ENCODE results near the gene AUNIP. TPM values are rescaled to one million over a fixed set of nuclear protein-coding genes. Genes with fewer than 3 reads are reported as not detected.
A peak's percentile ranks its signal among the peaks of the same experiment; 100 is the strongest.

Gene AUNIP
- total and polyA plus RNA-seq, 2 of the 8 experiments (the other 6 are each of a cell fraction or from before 2014, with no cell fraction given) = 18.6 to 23.2 TPM

DNA sequence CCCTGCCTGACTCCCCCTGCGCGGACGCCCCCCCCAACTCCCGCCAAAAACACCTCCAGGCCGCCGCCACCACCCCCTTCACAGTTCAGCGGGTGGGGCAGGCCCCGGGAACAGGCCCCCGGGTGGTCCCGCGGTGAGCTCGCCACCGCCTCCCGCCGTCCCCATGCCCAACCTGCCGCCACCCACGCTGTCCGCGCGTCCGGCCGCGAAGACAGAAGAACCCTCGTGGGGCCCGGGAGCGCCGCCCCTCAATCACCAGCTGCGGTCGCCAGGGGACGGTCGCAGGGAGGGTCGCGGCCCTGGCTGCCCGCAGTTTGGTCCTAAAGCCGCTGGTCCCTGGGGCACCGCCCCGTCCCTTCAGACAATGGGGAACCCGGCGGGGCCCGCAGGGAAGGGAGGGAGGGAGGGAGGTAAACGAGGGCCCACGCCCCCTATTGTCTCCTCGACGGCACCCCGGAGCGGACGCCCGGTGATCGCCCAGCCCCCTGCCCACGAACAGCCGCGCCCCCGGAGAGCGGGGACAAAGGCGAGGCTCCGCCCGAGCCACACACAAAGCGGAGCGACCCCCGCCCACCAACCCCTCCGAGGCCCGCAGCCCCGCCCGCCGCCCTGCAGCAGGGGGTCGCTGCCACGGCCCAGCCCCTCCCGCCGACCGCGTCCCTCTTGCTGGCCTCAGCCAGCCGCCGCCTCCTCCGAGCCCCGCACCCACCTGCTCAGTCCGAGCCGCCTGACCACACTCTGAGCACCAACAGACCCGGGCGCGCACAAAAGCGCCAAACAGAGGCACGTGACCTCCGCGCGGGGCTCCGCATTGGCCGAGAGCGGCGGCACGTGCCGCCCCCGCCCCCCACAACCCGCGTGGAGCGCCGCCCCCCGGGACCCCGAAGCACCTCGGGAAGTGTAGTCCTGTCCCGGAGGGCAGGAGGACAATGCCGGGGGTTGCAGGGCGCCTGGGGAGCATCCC is 46.7 kb upstream of the AUNIP start, which contains the start of gene STMN1 (continued):
- TF ChIP-seq ATF3 (IDR thresholded peaks at IDR 0.05; ENCODE audit: insufficient read depth, low read depth, low read length) = peak; percentile 98
- TF ChIP-seq POLR2AphosphoS5 (IDR thresholded peaks at IDR 0.05; ENCODE audit: low read depth, low read length) = peak; percentile 97
- peak; percentile 41; the same call in 1 of the 2 replicates for TF ChIP-seq SP1 (IDR thresholded peaks at IDR 0.05; ENCODE audit: low read depth, low read length)
- no peak for TF ChIP-seq CBX5 (IDR thresholded peaks at IDR 0.05; ENCODE audit: low read depth, low read length)
- TF ChIP-seq JUN (IDR thresholded peaks at IDR 0.05; ENCODE audit: low read depth, low read length) = no peak
- TF ChIP-seq BACH1 (IDR thresholded peaks at IDR 0.05; ENCODE audit: low read length) = no peak; the same call in 1 of the 2 replicates
- 0 out of 2 replicates have a peak, but pooled peaks have one; percentile 25 for TF ChIP-seq SP4 (IDR thresholded peaks at IDR 0.05; ENCODE audit: low read length)
- TF ChIP-seq CREB1 (IDR thresholded peaks at IDR 0.05) = peak; percentile 77
- TF ChIP-seq RAD21 (IDR thresholded peaks at IDR 0.05 in 1 of 2, conservative IDR thresholded peaks at IDR 0.05 in 1 of 2; ENCODE audit: low read depth in 2 of 2, low read length in 2 of 2) = peak in 1 of 2 experiments; percentile 12; a peak in 1 of 4 replicates
- 0 out of 2 replicates have a peak, but pooled peaks have one; percentile 10 for TF ChIP-seq RBBP5 (IDR thresholded peaks at IDR 0.05; ENCODE audit: borderline replicate concordance, low read depth, low read length)
- peak; percentile 55; the same call in 1 of the 2 replicates for TF ChIP-seq PHF8 (conservative IDR thresholded peaks at IDR 0.05; ENCODE audit: low read depth, low read length)
- peak; percentile 98 for TF ChIP-seq TAF1 (IDR thresholded peaks at IDR 0.05; ENCODE audit: low read depth, low read length)
- TF ChIP-seq, protein P1, sequence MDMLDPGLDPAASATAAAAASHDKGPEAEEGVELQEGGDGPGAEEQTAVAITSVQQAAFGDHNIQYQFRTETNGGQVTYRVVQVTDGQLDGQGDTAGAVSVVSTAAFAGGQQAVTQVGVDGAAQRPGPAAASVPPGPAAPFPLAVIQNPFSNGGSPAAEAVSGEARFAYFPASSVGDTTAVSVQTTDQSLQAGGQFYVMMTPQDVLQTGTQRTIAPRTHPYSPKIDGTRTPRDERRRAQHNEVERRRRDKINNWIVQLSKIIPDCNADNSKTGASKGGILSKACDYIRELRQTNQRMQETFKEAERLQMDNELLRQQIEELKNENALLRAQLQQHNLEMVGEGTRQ (IDR thresholded peaks at IDR 0.05; ENCODE audit: low read length) = peak; percentile 99
- TF ChIP-seq CBX8 (IDR thresholded peaks at IDR 0.05; ENCODE audit: borderline replicate concordance, low read depth, low read length) = no peak
- no peak for TF ChIP-seq ASH2L (IDR thresholded peaks at IDR 0.05; ENCODE audit: low read length)
- TF ChIP-seq, protein P2, sequence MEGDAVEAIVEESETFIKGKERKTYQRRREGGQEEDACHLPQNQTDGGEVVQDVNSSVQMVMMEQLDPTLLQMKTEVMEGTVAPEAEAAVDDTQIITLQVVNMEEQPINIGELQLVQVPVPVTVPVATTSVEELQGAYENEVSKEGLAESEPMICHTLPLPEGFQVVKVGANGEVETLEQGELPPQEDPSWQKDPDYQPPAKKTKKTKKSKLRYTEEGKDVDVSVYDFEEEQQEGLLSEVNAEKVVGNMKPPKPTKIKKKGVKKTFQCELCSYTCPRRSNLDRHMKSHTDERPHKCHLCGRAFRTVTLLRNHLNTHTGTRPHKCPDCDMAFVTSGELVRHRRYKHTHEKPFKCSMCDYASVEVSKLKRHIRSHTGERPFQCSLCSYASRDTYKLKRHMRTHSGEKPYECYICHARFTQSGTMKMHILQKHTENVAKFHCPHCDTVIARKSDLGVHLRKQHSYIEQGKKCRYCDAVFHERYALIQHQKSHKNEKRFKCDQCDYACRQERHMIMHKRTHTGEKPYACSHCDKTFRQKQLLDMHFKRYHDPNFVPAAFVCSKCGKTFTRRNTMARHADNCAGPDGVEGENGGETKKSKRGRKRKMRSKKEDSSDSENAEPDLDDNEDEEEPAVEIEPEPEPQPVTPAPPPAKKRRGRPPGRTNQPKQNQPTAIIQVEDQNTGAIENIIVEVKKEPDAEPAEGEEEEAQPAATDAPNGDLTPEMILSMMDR (IDR thresholded peaks at IDR 0.05; ENCODE audit: control extremely low read depth in 1 of 3, insufficient read depth in 1 of 3, low read depth in 1 of 3, low read length in 3 of 3) = no peak
- TF ChIP-seq CHD1 (IDR thresholded peaks at IDR 0.05; ENCODE audit: low read depth, low read length) = no peak
- peak; percentile 90 for TF ChIP-seq TAF7 (optimal IDR thresholded peaks at IDR 0.05; ENCODE audit: borderline replicate concordance, low read depth, low read length)

Measured in H1 (cell line).